Mesenteric fat pad (tissue), 1 donor: ENCODE measurements around the gene PADI6. TPM values are rescaled to one million over a fixed set of nuclear protein-coding genes. Genes with fewer than 3 reads are reported as not detected.

ENCODE experiments used
- DNase-seq: peaks from one replicate; pipeline ENCODE4 v3.0.0-alpha.2; 2020; ENCODE audit warnings: low spot score
- total RNA-seq: library from RNA; stranded (reverse); fragmentation: NEBNext Ultra II Directional; extraction: Animal tissue kit (Norgen Biotek cat#: 25700); gene quantifications from one replicate; pipeline ENCODE4 v1.2.1, GENCODE V29; 2021
- donor health status: DM: yes; HTN: yes; CAD: no.

The PADI6 gene
- total RNA-seq, 1 donor from 2014 or later: not detected

GRCh38 chr1:17356387-17357026 lies 15.5 kb upstream of the PADI6 start:
- DNase-seq: no peak

GRCh38 chr1:17358557-17358956 lies 13.4 kb upstream of the PADI6 start:
- no peak for DNase-seq

GRCh38 chr1:17359031-17359430 lies 13.0 kb upstream of the PADI6 start:
- no peak for DNase-seq

GRCh38 chr1:17359808-17360207 lies 12.2 kb upstream of the PADI6 start:
- no peak for DNase-seq

- DNase-seq: no peak
Measured at GRCh38 chr1:17360272-17360956, 11.6 kb upstream of the PADI6 start.

GRCh38 chr1:17361687-17362086 lies 10.3 kb upstream of the PADI6 start:
- DNase-seq: no peak

GRCh38 chr1:17363351-17363750 lies 8.6 kb upstream of the PADI6 start:
- no peak for DNase-seq

- no peak for DNase-seq
Measured at GRCh38 chr1:17363771-17364170, 8.2 kb upstream of the PADI6 start.

- no peak for DNase-seq
Measured at GRCh38 chr1:17365293-17365692, 6.7 kb upstream of the PADI6 start.

- no peak for DNase-seq
Measured at GRCh38 chr1:17369466-17369865, 2.5 kb upstream of the PADI6 start.

GRCh38 chr1:17370618-17371017 lies 1.4 kb upstream of the PADI6 start:
- no peak for DNase-seq

GRCh38 chr1:17372955-17373354 lies 959 bp downstream of the PADI6 start:
- DNase-seq: no peak

GRCh38 chr1:17375651-17376050 lies 3.7 kb downstream of the PADI6 start:
- no peak for DNase-seq

GRCh38 chr1:17377325-17377953 lies 5.4 kb downstream of the PADI6 start:
- DNase-seq: no peak

- no peak for DNase-seq
Measured at GRCh38 chr1:17381161-17381560, 9.2 kb downstream of the PADI6 start.

- no peak for DNase-seq
Measured at GRCh38 chr1:17392199-17392740, 20.3 kb downstream of the PADI6 start.

- DNase-seq: no peak
Measured at GRCh38 chr1:17393230-17393629, 21.2 kb downstream of the PADI6 start.

- no peak for DNase-seq
Measured at GRCh38 chr1:17397910-17398695, 26.1 kb downstream of the PADI6 start.

GRCh38 chr1:17400725-17401341 lies 28.8 kb downstream of the PADI6 start:
- DNase-seq: no peak

- no peak for DNase-seq
Measured at GRCh38 chr1:17401841-17402240, 29.8 kb downstream of the PADI6 start.

GRCh38 chr1:17403081-17403480 lies 31.1 kb downstream of the PADI6 start:
- DNase-seq: no peak
